Activated effector memory CD4-positive, alpha-beta T cell treated with Interleukin-2 at 50 U/mL for 16 hours (primary cell): Measurements from ENCODE around the gene VWA5B2.
"Not testable (repeated sequence)": the region's sequence is repeated elsewhere in the genome, so short reads cannot be mapped to it uniquely, and the experiment has no call there.

ENCODE experiments used
- DNase-seq: peaks from one replicate; pipeline ENCODE4 v3.0.0-alpha.2; 2020

VWA5B2 gene

GRCh38 chr3:184248454-184249411 lies 19.3 kb downstream of the VWA5B2 start, which contains the start of gene ALG3:
Gene ALG3, minus strand, starts transcription at chr3:184248962. Its CDS starts 22 bp downstream, at chr3:184248940.
- peak; percentile 83 for DNase-seq

GRCh38 chr3:184249412-184250166 lies 20.2 kb downstream of the VWA5B2 start, which contains the start of gene EEF1AKMT4:
Gene EEF1AKMT4, plus strand, starts transcription at chr3:184249672. Its CDS starts 23 bp downstream, at chr3:184249695.
- peak; percentile 94 for DNase-seq

GRCh38 chr3:184250167-184250828 lies 20.9 kb downstream of the VWA5B2 start:
- peak; percentile 80 for DNase-seq

GRCh38 chr3:184255291-184256039 lies 26.1 kb downstream of the VWA5B2 start:
- no peak for DNase-seq

- DNase-seq: no peak
These were observed 27.9 kb downstream of the VWA5B2 start for GRCh38 chr3:184257083-184257915.

GRCh38 chr3:184258926-184259325 lies 29.5 kb downstream of the VWA5B2 start:
- DNase-seq: no peak

GRCh38 chr3:184259396-184259877 lies 30.1 kb downstream of the VWA5B2 start:
- no peak for DNase-seq

GRCh38 chr3:184259878-184260723 lies 30.7 kb downstream of the VWA5B2 start:
- no peak for DNase-seq

GRCh38 chr3:184260724-184261269 lies 31.4 kb downstream of the VWA5B2 start:
- no peak for DNase-seq

- DNase-seq: peak; percentile 34
These were observed 32.0 kb downstream of the VWA5B2 start, which contains the start of gene CAMK2N2 for GRCh38 chr3:184261270-184261853. Gene CAMK2N2, minus strand, starts transcription at chr3:184261553. Its CDS starts 268 bp downstream, at chr3:184261285.

GRCh38 chr3:184261854-184262763 lies 32.7 kb downstream of the VWA5B2 start:
- DNase-seq: no peak

GRCh38 chr3:184262764-184263179 lies 33.4 kb downstream of the VWA5B2 start:
- no peak for DNase-seq

GRCh38 chr3:184267249-184267648 lies 37.9 kb downstream of the VWA5B2 start:
- not testable (repeated sequence) for DNase-seq

- no peak for DNase-seq
These were observed 42.9 kb downstream of the VWA5B2 start for GRCh38 chr3:184272269-184272668.

GRCh38 chr3:184275381-184275701 lies 46.0 kb downstream of the VWA5B2 start:
- no peak for DNase-seq

GRCh38 chr3:184275961-184276910 lies 46.9 kb downstream of the VWA5B2 start, which contains the start of gene ECE2:
Gene ECE2, plus strand, starts transcription at chr3:184276022. Its CDS starts 132 bp downstream, at chr3:184276154.
- no peak for DNase-seq

GRCh38 chr3:184277366-184277765 lies 48.0 kb downstream of the VWA5B2 start:
- DNase-seq: no peak
